Cardiac muscle cell (in vitro differentiated cells and primary cell): ENCODE measurements around the gene MRPL9. TPM values are rescaled to one million over a fixed set of nuclear protein-coding genes. Genes with fewer than 3 reads are reported as not detected.
A peak's percentile ranks its signal among the peaks of the same experiment; 100 is the strongest.
"Not testable (repeated sequence)": the region's sequence is repeated elsewhere in the genome, so short reads cannot be mapped to it uniquely, and the experiment has no call there.

Source experiments
- DNase-seq, 2 donors: peaks; one replicate each; pipeline versions ENCODE4 v3.0.0 to v3.0.0-alpha.2; 2010 to 2017; ENCODE audit warnings: low read depth in 1 of 2, low spot score in 1 of 2
- H3K27ac ChIP-seq: fragments of 200-600 bp; sonication (generic); 2 replicates; pipeline ENCODE4 v1.5.1; 2016
- H3K27me3 ChIP-seq: fragments of 200-600 bp; sonication (generic); 2 replicates; pipeline ENCODE4 v1.6.0; 2016; ENCODE audit warnings: control low read depth
- H3K36me3 ChIP-seq: fragments of 200-600 bp; sonication (generic); 2 replicates; pipeline ENCODE4 v1.5.1; 2016; ENCODE audit warnings: control low read depth
- H3K4me1 ChIP-seq: fragments of 200-600 bp; sonication (generic); 2 replicates; pipeline ENCODE4 v1.8.1; 2017; ENCODE audit warnings: low read depth, mild to moderate bottlenecking, mixed run types
- H3K4me3 ChIP-seq: fragments of 200-600 bp; sonication (generic); 2 replicates; pipeline ENCODE4 v1.5.1; 2016; ENCODE audit warnings: mild to moderate bottlenecking
- H3K9me3 ChIP-seq: fragments of 200-600 bp; sonication (generic); 2 replicates; pipeline ENCODE4 v1.5.1; 2017; ENCODE audit warnings: low read depth, mild to moderate bottlenecking, control low read depth
- polyA plus RNA-seq: library from polyadenylated mRNA; unstranded; fragments of >200 nt; fragmentation: Nextera tagmentation; extraction: Ambion mirVana; gene quantifications from 2 replicates; pipeline ENCODE4 v1.2.1, GENCODE V29; 2016
- total RNA-seq: library from RNA; depleted of rRNA; stranded (reverse); fragments of >200 nt; gene quantifications from 2 replicates; pipeline ENCODE4 v1.2.3, GENCODE V29; 2016
- TF ChIP-seq, protein P1 (sequence below): IDR thresholded peaks from 2 replicates; pipeline ENCODE4 v1.5.1; 2012; ENCODE audit warnings: low read depth, mild to moderate bottlenecking, low read length

MRPL9 gene
- total and polyA plus RNA-seq, 2 experiments from 2014 or later, result 103 to 107 TPM

DNA sequence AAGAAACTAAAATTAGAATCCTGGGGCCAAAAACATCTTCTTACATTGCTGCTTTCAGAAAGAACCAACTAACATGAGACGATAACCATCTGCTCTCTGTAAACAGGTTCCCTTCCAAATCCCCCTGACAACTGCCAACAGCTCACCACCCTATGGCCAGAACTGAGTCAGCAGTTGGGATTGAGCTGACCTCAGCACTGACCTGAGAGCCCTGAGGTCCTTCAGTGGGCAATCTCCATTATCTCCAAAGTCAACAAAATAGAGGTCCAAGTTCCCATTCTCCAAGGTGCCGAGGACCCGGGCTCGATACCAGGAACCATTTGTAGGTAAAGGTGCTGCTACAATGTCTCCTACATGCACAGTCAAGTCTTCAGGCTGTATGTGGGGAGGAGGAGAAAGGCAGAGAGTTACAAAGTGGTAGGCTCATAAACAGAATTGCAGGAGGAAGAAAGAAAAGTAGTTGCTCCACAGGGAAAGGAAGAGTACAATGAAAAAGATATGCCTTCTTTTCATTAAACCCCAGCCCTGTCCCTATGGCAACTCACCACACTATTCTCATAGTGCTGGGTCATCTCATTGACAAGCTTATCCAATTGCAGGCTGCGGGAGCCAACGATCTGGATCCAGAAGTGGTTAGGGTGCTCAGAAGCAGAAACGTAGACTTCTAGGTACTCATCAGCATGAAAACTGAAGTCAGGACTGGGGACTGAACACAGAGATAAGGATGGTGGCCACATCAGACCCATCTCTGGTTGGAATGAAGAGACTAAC, 12.8 kb upstream of the MRPL9 start:
- DNase-seq, result no peak
- TF ChIP-seq, protein P1, sequence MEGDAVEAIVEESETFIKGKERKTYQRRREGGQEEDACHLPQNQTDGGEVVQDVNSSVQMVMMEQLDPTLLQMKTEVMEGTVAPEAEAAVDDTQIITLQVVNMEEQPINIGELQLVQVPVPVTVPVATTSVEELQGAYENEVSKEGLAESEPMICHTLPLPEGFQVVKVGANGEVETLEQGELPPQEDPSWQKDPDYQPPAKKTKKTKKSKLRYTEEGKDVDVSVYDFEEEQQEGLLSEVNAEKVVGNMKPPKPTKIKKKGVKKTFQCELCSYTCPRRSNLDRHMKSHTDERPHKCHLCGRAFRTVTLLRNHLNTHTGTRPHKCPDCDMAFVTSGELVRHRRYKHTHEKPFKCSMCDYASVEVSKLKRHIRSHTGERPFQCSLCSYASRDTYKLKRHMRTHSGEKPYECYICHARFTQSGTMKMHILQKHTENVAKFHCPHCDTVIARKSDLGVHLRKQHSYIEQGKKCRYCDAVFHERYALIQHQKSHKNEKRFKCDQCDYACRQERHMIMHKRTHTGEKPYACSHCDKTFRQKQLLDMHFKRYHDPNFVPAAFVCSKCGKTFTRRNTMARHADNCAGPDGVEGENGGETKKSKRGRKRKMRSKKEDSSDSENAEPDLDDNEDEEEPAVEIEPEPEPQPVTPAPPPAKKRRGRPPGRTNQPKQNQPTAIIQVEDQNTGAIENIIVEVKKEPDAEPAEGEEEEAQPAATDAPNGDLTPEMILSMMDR, result no peak

DNA sequence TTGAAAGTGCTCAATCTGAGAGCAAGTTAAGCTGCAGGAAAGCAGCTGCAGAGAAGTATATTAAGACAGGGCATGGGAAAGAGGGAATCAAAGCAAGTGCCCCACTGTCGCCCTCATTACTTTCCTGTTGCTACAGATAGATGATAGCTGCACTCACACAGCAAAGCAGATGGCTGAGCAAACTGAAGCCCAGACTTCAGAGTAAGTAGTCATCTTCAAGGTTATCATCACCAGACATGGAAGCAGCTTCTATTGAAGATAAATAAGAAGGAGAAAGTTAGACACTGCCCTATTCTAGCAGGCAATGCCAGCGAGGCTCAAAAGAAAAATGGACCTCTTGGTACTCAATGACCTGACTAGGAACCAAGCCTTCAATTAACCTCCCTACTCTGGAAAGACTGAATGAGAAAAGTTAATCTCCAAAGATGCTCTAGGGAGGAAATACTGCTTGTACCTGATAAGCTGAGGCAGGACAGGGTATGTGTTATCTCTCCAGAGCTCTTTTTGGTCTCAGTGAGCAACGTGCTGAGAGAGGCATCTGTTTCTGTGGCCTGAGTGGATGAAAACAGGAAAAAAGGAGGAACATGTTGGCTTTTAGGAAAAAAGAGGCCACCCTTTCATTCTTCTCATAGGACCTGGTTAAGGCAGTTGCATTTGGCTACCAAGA, 11.1 kb upstream of the MRPL9 start:
- H3K4me1 ChIP-seq, result no peaks in the 10 kb centered on the region
- TF ChIP-seq, protein P1, result no peak
- no peaks in the 10 kb centered on the region for H3K9me3 ChIP-seq
- no peak for DNase-seq
- peaks cover 5% of the 10 kb centered on the region for H3K36me3 ChIP-seq
- H3K27me3 ChIP-seq, result no peaks in the 10 kb centered on the region
- H3K27ac ChIP-seq, result no peak overlapping the region
- H3K4me3 ChIP-seq, result no peak overlapping the region

More for the DNA sequence above, 12.8 kb upstream of the MRPL9 start:
- no peak overlapping the region for H3K4me3 ChIP-seq
- H3K27ac ChIP-seq, result no peak overlapping the region
- H3K4me1 ChIP-seq, result no peaks in the 10 kb centered on the region
- no peaks in the 10 kb centered on the region for H3K27me3 ChIP-seq
- H3K36me3 ChIP-seq, result peaks cover 5% of the 10 kb centered on the region
- no peaks in the 10 kb centered on the region for H3K9me3 ChIP-seq

DNA sequence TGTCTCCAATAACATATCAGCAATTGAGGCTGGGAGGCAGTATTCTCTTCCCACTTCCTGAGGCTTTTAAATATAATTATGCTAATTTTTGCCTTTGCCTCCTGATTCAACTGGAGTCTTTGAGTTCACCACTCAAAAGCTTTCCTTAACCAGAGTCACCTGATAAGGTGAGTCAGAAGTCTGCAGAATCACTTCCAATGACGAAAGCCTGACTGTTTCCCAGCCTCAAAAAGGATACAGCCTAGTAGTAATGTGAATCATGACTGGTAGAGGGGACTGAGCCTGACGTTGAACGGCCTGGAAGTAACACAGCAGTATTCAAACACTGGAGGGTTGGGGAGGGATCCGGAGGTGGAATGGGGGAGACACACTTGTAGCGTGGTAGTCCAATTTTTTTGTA, 10.4 kb upstream of the MRPL9 start:
- H3K4me1 ChIP-seq, result no peaks in the 10 kb centered on the region
- no peak overlapping the region for H3K27ac ChIP-seq
- H3K9me3 ChIP-seq, result no peaks in the 10 kb centered on the region
- TF ChIP-seq, protein P1, result no peak
- peaks cover 5% of the 10 kb centered on the region for H3K36me3 ChIP-seq
- no peaks in the 10 kb centered on the region for H3K27me3 ChIP-seq
- no peak overlapping the region for H3K4me3 ChIP-seq
- peak in 1 of 2 donors; percentile 14 for DNase-seq

DNA sequence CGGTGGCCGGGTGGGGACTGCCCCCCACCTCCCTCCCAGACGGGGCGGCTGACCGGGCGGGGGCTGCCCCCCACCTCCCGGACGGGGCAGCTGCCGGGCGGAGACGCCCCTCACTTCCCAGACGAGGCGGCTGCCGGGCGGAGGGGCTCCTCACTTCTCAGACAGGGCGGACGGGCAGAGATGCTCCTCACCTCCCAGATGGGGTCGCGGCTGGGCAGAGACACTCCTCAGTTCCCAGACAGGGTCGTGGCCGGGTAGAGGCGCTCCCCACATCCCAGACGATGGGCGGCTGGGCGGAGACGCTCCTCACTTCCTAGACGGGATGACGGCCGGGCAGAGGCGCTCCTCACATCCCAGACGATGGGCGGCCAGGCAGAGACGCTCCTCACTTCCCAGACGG, 6.0 kb upstream of the MRPL9 start:
- H3K4me3 ChIP-seq, DNase-seq: not testable (repeated sequence)

DNA sequence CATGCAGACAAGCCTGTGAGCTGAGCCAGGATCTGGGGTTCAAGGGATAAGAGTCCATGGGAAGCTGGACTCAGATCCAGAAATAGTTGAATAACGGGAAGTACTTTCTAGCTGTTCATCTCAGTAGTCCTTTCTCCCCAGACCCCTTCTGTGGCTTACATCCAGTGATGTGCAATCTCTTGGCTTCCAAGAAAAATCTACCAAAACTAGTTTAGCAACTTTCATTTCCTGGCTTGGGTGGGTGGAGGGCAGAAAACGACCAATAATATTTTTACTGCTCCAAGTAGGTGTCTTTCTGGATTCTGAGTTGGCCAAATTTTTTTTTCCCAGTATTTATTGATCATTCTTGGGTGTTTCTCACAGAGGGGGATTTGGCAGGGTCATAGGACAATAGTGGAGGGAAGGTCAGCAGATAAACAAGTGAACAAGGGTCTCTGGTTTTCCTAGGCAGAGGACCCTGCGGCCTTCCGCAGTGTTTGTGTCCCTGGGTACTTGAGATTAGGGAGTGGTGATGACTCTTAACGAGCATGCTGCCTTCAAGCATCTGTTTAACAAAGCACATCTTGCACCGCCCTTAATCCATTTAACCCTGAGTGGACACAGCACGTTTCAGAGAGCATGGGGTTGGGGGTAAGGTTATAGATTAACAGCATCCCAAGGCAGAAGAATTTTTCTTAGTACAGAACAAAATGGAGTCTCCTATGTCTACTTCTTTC, 5.2 kb upstream of the MRPL9 start:
- not testable (repeated sequence) for H3K4me1 ChIP-seq, H3K9me3 ChIP-seq, H3K4me3 ChIP-seq, H3K27ac ChIP-seq, H3K27me3 ChIP-seq, H3K36me3 ChIP-seq
- peak in 1 of 2 donors; percentile 1 for DNase-seq

More for the DNA sequence above, 6.0 kb upstream of the MRPL9 start:
- not testable (repeated sequence) for H3K27me3 ChIP-seq, H3K9me3 ChIP-seq, H3K36me3 ChIP-seq, H3K4me1 ChIP-seq, H3K27ac ChIP-seq

DNA sequence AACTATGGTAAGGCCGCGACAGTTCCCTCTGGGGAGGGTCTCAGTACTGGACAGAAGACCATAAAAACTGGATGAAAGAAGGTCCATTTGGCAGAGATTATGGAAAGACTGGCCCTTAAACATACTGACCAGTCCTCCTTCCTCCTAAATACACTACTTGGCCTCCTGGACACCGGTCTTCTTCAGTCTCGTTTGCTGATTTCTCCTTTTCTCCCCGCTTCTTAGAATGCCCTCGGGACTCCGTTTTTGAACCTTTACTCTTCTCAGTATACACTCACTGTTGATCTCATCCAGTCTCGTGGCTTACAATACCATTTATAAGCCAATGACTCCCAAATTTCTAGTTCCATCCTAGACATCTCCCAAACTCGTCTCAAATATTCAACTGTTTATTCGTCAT, 694 bp upstream of the MRPL9 start:
- DNase-seq, result peak in 1 of 2 donors; percentile 2
- H3K4me3 ChIP-seq, result peak overlapping the region; percentile 83
- peaks cover 5% of the 10 kb centered on the region for H3K4me1 ChIP-seq
- peaks cover 16% of the 10 kb centered on the region for H3K36me3 ChIP-seq
- no peaks in the 10 kb centered on the region for H3K9me3 ChIP-seq
- TF ChIP-seq, protein P1, result no peak
- no peaks in the 10 kb centered on the region for H3K27me3 ChIP-seq
- H3K27ac ChIP-seq, result peak overlapping the region; percentile 90
